ENCODE data around the gene WDR1. TPM values are rescaled to one million over a fixed set of nuclear protein-coding genes. Genes with fewer than 3 reads are reported as not detected.
A peak's percentile ranks its signal among the peaks of the same experiment; 100 is the strongest.

The WDR1 gene
- polyA plus RNA-seq, 3 donors, result 206 to 251 (median 243) TPM

DNA sequence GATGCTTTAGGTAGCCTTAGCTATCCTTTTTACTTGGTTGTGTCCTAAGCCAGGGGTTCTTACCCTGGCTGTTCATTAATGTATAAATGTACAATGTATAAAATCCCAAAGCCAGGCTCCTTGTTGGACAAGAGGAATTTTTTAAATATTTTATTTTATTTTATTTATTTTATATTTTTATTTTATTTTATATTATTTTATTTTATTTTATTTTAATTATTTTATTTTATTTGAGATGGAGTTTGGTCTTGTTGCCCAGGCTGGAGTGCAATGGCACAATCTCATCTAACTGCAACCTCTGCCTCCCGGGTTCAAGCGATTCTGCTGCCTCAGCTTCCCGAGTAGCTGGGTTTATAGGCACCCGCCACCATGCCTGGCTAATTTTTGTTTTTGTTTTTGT, 87.2 kb downstream of the WDR1 start:
- H3K4me2 ChIP-seq (replicated peaks; ENCODE audit: extremely low read depth, low read length, poor library complexity, severe bottlenecking), result no peak overlapping the region
- Mint-ChIP-seq H3K4me1 (peaks cover 51% of the 10 kb centered on the region), H3K27ac (no peak overlapping the region), H3K27me3 (ENCODE audit: low read depth in 3 of 3) (peaks cover 0 to 2% (median 2%) of the 10 kb centered on the region in 3 donors), H3K4me3 (no peak overlapping the region), H3K36me3 (peaks cover 0 to 1% of the 10 kb centered on the region in 2 donors), H3K9me3 (no peaks in the 10 kb centered on the region)
- H3K4me3 ChIP-seq (replicated peaks in 1 of 3; ENCODE audit: low read depth in 2 of 3, low read length in 3 of 3), result no peak overlapping the region
- peaks cover 42 to 47% of the 10 kb centered on the region in 2 donors for H3K4me1 ChIP-seq (ENCODE audit: control insufficient read depth in 1 of 2, insufficient read depth in 2 of 2, low read length in 2 of 2)
- no peak for DNase-seq
- H3K9me3 ChIP-seq (replicated peaks in 1 of 2; ENCODE audit: control insufficient read depth in 1 of 2, insufficient read depth in 1 of 2, low read length in 2 of 2), result no peaks in the 10 kb centered on the region
- intact Hi-C loops (cut with micrococcal nuclease), result no loop called here
- 95% methylated on average over 4 of the region's 4 CpGs for WGBS (ENCODE audit: insufficient coverage)
- no peaks in the 10 kb centered on the region for H3K79me2 ChIP-seq (ENCODE audit: insufficient read depth, low read length)
- H3K27me3 ChIP-seq (ENCODE audit: control insufficient read depth in 2 of 2, insufficient read depth in 2 of 2, low read length in 2 of 2), result no peaks in the 10 kb centered on the region
- H3K27ac ChIP-seq (ENCODE audit: low read depth in 1 of 2, low read length in 2 of 2), result no peak overlapping the region
- no peak for TF ChIP-seq CTCF (IDR thresholded peaks at IDR 0.05)
- H2AFZ ChIP-seq (ENCODE audit: insufficient read depth, low read depth, low read length, poor library complexity, severe bottlenecking), result no peak overlapping the region
- no peaks in the 10 kb centered on the region for H4K20me1 ChIP-seq (ENCODE audit: insufficient read depth, low read length)
- no peak overlapping the region for H3K9ac ChIP-seq (ENCODE audit: insufficient read depth, low read length, poor library complexity, severe bottlenecking)
- no peaks in the 10 kb centered on the region for H3K36me3 ChIP-seq (replicated peaks in 1 of 2; ENCODE audit: control insufficient read depth in 1 of 2, insufficient read depth in 2 of 2, low read length in 2 of 2)

DNA sequence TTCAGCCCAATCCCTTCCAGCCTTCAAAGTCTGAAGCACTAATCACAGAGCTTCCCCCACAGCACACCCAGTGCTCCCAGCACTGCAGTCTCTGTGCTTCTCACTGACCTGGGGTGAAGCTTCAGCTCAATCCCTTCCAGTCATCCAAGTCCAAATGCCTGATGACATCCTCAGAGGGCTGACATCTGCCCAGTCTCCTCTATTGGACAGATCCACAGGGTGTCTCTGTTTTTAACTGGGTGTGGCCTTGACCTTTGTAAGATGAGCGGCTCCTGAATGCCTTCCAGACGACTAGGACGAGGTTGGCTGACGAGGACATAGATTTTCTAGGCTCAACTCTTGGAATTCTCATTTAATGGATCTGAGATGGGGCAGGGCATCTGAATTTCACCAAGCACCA, 87.7 kb downstream of the WDR1 start:
- no peak overlapping the region for H3K9ac ChIP-seq (ENCODE audit: insufficient read depth, low read length, poor library complexity, severe bottlenecking)
- WGBS (ENCODE audit: insufficient coverage), result 88% methylated on average over 4 of the region's 4 CpGs
- H3K4me3 ChIP-seq (replicated peaks in 1 of 3; ENCODE audit: low read depth in 2 of 3, low read length in 3 of 3), result no peak overlapping the region
- no peak for TF ChIP-seq CTCF (IDR thresholded peaks at IDR 0.05)
- H4K20me1 ChIP-seq (ENCODE audit: insufficient read depth, low read length), result no peaks in the 10 kb centered on the region
- H2AFZ ChIP-seq (ENCODE audit: insufficient read depth, low read depth, low read length, poor library complexity, severe bottlenecking), result no peak overlapping the region
- no peaks in the 10 kb centered on the region for H3K79me2 ChIP-seq (ENCODE audit: insufficient read depth, low read length)
- H3K4me2 ChIP-seq (replicated peaks; ENCODE audit: extremely low read depth, low read length, poor library complexity, severe bottlenecking), result no peak overlapping the region
- Mint-ChIP-seq H3K4me1 (peaks cover 55% of the 10 kb centered on the region), H3K9me3 (no peaks in the 10 kb centered on the region), H3K27ac (peak overlapping the region in 1 of 7 donors; percentile 10), H3K4me3 (no peak overlapping the region), H3K27me3 (ENCODE audit: low read depth in 3 of 3) (peaks cover 0 to 3% (median 2%) of the 10 kb centered on the region in 3 donors), H3K36me3 (peaks cover 0 to 1% of the 10 kb centered on the region in 2 donors)
- H3K4me1 ChIP-seq (ENCODE audit: control insufficient read depth in 1 of 2, insufficient read depth in 2 of 2, low read length in 2 of 2), result peaks cover 46 to 50% of the 10 kb centered on the region in 2 donors
- no peak overlapping the region for H3K27ac ChIP-seq (ENCODE audit: low read depth in 1 of 2, low read length in 2 of 2)
- DNase-seq, result no peak
- intact Hi-C loops (cut with micrococcal nuclease), result no loop called here
- H3K9me3 ChIP-seq (replicated peaks in 1 of 2; ENCODE audit: control insufficient read depth in 1 of 2, insufficient read depth in 1 of 2, low read length in 2 of 2), result no peaks in the 10 kb centered on the region
- no peaks in the 10 kb centered on the region for H3K27me3 ChIP-seq (ENCODE audit: control insufficient read depth in 2 of 2, insufficient read depth in 2 of 2, low read length in 2 of 2)
- H3K36me3 ChIP-seq (replicated peaks in 1 of 2; ENCODE audit: control insufficient read depth in 1 of 2, insufficient read depth in 2 of 2, low read length in 2 of 2), result no peaks in the 10 kb centered on the region

Data from CD14-positive monocyte (primary cell).